Panc1 (cell line): ENCODE measurements around the gene CHRNG.

Source experiments
- TF ChIP-seq, protein P1 (sequence below): fragments of 450-650 bp; IDR thresholded peaks from 2 replicates; pipeline ENCODE4 v1.5.1; 2017; ENCODE audit warnings: mild to moderate bottlenecking
- TF ChIP-seq, protein P2 (sequence below), 2 experiments: IDR thresholded peaks; 2 replicates each; pipeline ENCODE4 v1.6.1; 2011 to 2012; ENCODE audit warnings: low read depth in 2 of 2, control low read depth in 1 of 2, low read length in 1 of 2, mild to moderate bottlenecking in 1 of 2, moderate library complexity in 1 of 2; ENCODE audit not compliant: insufficient read depth in 1 of 2

DNA sequence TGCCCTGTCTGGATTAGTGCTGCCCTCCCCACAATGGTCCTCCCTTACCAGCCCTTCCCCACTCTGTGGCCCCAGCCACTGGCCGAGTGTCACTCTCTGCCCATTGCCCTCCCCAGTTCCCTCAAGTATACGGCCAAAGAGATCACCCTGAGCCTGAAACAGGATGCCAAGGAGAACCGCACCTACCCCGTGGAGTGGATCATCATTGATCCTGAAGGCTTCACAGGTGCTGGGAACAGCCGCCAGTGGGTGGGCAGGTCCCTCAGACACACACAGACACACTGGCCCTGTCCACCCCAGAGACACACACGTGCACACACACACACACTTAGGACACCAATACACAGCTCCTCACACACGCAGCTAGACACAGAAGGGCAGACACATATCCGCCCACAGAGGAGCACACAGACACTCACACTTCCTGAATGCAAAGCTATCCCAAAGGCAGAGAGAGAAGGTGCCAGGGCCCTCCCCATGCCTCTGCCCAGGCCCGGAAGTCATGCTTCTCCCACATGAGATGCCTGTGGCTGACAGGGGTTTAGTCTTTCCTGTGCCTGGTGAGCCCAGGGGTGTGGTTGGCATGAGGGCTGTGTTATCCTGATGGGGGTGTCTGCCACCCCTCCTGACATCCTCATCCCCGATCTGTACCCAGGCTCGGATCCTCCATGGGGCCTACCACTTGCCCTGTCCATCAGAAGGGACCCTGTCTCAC is 10.6 kb upstream of the CHRNG start:
- TF ChIP-seq, protein P1, sequence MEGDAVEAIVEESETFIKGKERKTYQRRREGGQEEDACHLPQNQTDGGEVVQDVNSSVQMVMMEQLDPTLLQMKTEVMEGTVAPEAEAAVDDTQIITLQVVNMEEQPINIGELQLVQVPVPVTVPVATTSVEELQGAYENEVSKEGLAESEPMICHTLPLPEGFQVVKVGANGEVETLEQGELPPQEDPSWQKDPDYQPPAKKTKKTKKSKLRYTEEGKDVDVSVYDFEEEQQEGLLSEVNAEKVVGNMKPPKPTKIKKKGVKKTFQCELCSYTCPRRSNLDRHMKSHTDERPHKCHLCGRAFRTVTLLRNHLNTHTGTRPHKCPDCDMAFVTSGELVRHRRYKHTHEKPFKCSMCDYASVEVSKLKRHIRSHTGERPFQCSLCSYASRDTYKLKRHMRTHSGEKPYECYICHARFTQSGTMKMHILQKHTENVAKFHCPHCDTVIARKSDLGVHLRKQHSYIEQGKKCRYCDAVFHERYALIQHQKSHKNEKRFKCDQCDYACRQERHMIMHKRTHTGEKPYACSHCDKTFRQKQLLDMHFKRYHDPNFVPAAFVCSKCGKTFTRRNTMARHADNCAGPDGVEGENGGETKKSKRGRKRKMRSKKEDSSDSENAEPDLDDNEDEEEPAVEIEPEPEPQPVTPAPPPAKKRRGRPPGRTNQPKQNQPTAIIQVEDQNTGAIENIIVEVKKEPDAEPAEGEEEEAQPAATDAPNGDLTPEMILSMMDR, result no peak
- TF ChIP-seq, protein P2, sequence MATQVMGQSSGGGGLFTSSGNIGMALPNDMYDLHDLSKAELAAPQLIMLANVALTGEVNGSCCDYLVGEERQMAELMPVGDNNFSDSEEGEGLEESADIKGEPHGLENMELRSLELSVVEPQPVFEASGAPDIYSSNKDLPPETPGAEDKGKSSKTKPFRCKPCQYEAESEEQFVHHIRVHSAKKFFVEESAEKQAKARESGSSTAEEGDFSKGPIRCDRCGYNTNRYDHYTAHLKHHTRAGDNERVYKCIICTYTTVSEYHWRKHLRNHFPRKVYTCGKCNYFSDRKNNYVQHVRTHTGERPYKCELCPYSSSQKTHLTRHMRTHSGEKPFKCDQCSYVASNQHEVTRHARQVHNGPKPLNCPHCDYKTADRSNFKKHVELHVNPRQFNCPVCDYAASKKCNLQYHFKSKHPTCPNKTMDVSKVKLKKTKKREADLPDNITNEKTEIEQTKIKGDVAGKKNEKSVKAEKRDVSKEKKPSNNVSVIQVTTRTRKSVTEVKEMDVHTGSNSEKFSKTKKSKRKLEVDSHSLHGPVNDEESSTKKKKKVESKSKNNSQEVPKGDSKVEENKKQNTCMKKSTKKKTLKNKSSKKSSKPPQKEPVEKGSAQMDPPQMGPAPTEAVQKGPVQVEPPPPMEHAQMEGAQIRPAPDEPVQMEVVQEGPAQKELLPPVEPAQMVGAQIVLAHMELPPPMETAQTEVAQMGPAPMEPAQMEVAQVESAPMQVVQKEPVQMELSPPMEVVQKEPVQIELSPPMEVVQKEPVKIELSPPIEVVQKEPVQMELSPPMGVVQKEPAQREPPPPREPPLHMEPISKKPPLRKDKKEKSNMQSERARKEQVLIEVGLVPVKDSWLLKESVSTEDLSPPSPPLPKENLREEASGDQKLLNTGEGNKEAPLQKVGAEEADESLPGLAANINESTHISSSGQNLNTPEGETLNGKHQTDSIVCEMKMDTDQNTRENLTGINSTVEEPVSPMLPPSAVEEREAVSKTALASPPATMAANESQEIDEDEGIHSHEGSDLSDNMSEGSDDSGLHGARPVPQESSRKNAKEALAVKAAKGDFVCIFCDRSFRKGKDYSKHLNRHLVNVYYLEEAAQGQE (IDR thresholded peaks at IDR 0.05; ENCODE audit: insufficient read depth in 1 of 2, low read depth in 2 of 2, low read length in 1 of 2), result no peak
